Stimulated activated CD4-positive, alpha-beta T cell treated with anti-CD3 and anti-CD28 coated beads, Interleukin-1b, Interleukin-23, amount 100 ng/mL, for 24 hours (primary cell): ENCODE results near the gene NRXN3.
"Not testable (repeated sequence)": the region's sequence is repeated elsewhere in the genome, so short reads cannot be mapped to it uniquely, and the experiment has no call there.

Experiments
- DNase-seq, 4 experiments: peaks; one replicate each; pipeline ENCODE4 v3.0.0-alpha.2; 2020; ENCODE audit warnings: low read depth in 4 of 4, low spot score in 1 of 4

NRXN3 gene

DNA sequence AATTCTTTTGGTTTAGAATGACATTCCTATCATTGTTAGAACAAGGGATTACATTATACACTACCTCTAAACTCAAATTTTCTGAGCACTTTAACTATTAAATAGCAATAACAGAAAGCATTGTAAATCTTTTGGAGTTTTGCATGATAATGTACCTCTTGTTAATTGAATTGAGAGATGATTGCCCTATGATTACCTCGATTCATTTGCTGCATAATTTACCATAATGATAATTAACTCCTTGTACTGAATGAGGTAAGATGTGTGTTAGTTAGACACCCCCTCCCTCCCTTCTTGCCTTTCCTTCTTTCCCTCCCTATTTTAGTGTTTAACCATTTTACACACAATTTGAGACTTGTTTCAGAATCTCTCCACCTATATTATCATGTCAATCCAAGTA is 1572.0 kb downstream of the NRXN3 start:
- DNase-seq = no peak

DNA sequence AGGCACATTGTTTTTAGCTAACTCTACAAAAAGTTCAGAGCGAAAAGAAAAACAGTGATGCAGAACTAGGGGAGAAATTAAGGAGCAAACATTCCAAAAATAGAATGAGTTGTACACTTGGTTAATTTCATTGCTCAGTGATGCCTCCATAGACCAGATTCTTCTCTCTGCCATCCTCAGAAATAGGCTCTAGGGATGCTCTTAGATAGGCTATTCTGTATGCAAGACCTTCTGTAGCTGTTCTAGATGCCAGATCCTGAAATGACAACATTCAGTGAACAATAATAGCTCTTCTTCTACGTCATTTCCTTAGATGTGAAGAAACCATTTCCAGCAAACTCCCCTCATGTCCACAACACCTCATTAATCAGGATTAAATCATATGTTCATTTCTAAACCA is 1574.9 kb downstream of the NRXN3 start:
- DNase-seq = no peak

DNA sequence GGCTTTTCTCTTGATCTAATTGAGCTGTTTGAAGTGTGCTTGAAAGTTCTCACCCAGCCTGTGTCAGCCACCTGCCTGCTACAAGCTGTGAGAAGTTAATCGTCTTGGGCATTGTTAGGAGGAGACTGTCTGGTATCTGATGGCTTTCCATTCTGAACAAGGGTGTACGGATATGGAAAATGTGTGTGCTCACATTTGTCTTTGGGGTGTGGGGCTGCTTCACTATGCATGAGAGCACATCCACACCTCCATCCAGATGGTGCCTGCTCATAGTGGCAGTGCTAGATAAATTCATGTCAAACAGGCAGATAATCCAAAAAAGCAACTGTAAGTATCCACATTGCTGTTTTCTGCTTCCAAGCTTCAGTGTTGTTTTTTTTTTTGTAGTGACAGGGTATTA is 1578.9 kb downstream of the NRXN3 start:
- DNase-seq = no peak

DNA sequence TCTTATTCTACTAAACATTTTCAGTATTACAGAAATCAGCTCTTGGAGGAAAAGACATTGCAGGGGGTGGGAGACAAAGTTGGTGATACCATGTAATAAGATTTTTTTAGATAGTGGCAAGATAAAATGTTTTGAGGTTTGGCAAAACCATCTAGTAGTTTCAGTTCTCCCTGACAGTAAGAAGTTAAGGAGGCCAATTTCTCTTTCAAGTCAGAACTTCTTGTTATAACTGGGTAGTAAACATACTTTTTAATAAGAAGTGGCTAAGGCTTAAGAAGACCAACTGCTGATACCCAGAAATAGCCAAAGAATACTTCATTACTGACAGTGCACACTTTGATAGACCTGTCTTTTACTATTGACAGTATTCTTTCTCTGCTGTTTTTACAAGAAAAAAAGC is 1588.8 kb downstream of the NRXN3 start:
- DNase-seq = no peak

DNA sequence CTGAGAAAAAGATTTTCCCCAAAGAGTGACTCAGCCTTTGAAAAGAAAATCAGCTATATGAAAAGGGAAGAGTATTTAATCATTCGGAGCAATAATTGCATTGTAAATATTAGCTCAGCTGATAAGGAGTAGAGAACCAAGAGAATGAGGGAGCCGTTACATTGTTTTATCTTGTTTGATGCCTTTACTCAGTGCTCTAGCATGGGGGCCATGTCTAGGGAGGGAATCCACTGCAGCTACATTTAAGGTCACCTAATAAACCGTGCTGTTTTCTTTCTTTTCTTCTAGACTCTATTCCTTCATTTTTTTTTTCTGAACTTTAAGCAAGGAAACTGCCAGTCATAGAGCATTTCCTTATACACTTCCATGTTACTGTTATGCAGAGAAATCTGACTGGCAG is 1594.2 kb downstream of the NRXN3 start:
- DNase-seq = no peak

DNA sequence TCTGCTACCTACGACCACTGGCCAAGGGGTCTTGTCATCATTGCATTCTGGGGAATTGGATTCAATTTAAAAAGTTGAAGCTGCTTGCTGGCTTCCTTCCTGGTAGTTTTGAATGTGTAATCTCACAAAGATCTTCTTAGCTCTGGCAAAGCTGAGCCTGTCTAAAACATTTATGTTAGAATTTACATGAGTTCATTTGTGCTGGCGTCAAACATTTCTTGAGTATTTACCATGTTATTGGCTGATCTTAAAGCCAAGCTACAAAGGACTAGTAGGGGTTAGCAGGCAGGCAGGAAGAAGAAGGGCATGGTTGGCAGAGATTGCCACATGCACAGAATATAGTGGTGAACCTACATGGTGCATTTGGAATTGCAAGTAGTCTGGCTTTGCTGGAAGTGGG is 1596.3 kb downstream of the NRXN3 start:
- no peak for DNase-seq

DNA sequence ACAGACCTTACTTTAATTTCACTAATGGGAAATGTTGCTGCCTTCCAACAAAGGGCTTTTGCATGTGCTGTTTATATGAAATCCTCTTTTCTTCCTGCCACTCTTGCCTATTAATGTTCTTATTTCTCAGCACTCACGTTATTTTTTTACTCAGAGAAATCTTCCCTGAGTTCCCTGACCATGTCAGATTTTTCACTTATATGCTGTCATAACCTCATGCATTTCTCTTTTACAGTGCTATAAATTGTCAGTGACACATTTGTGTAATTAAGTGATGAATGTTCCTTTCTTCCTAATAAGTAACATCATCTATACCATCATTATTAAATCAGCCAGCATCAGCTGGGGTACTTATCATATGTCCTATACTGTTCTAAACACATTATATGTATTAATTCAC is 1597.1 kb downstream of the NRXN3 start:
- DNase-seq = no peak

DNA sequence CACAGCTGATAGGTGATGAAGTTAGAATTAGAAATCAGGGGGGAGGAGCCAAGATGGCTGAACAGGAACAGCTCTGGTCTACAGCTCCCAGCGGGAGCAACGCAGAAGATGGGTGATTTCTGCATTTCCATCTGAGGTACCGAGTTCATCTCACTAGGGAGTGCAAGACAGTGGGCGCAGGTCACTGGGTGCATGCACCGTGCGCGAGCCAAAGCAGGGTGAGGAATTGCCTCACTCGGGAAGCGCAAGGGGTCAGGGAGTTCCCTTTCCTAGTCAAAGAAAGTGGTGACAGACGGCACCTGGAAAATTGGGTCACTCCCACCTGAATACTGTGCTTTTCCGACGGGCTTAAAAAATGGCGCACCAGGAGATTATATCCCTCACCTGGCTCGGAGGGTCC is 1597.5 kb downstream of the NRXN3 start:
- DNase-seq = not testable (repeated sequence)

DNA sequence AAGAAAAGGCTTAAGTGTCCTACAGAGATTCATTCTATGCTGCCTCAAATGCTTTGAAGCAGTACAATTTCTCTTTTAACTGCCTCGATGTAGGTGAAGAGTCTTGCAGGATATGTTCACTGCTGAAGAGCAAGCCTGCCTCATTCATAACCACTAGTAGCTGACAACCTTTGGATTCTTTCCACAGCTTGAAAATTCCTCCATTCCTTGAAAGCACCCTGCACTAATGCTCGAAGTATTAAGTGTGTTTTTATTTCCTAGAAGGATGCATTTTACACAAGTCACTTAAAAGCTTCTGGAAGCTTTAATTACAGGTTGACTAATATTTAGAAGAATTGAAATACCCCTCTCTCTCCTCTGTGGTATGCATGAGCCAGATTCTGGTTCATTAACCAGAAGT is 1611.7 kb downstream of the NRXN3 start:
- no peak for DNase-seq

DNA sequence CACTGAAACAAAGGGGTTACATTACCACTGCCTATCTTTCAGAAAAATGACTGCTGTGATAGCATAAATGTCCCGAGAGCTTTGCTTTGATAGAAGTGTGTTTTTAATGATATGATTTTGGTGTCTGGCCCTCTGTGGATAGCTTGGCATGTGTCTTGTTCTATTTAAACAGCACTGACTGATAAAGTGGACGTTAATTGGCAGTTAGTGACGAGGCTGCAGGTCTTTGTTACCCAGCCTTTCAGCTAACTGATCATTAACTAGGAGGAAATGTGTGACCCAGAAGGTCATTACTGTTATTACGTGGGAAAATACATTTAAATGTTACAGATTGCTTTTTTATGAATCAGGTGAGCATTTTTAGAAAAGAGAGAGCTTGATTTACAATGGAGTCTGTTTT is 1612.9 kb downstream of the NRXN3 start:
- DNase-seq = no peak

DNA sequence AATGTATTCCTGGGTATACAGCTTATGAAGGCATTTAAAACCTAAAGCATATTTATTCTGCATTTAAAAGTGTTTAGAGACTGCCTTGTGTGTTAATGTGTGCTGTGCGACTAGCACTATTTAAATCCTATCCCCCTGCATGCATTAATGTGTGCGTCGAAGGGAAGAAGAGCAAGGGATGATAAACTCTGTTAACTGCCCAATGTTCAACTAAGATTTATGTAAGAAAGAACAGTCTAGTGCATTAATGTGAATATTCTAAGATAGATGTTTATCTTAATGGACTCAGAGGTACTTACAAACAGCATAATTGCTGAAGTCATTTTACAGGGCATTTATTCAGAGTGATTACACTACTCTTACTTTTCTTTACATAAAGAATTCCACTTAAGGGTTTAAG is 1616.3 kb downstream of the NRXN3 start:
- no peak for DNase-seq

DNA sequence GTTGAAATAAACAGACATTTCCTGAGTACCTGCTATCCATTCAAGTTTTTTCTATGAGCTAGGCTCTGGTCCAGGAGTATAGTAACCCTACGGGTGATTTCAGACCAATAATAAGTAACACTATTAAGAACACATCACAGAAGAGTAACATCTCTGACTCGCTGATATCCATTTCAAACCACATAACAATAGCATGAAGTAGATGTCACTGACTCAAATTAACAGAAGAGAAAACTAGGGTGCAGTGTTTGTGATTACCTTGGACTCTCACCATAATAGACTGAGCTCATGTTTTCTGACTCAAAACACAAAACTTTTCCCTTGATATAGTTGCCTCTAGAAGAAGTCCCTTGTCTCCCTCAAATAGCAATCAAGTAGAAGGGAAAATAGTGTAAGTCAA is 1618.2 kb downstream of the NRXN3 start:
- DNase-seq = no peak

DNA sequence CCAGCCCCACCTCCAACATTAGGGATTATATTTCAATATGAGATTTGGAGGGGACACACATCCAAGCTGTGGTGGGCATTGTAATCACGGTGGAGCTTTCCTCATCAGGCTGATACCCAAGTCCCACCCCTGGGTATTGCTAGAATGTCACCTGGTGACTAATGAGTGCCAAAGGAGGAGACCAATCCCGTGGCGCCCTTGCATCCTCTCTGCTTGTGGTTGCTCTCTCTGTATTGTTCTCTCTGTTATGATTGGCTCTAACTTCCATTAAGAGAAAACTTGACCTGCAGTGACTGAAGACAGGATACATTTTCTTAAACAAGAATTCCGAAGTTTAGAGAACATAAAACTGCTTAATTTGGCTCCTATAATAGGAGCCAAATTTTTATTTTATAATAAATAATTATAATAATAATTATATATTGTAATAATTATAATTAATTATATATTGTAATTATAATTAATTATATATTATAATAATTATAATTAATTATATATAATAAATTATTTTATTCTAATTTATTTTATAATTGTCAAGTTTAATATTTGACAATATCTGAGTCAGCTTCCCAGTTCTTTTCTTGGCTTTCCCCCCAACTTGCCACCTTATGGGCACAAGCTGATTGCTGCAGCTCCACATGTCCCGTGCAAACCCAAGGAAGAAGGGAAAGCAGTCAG is 1621.0 kb downstream of the NRXN3 start:
- no peak for DNase-seq

DNA sequence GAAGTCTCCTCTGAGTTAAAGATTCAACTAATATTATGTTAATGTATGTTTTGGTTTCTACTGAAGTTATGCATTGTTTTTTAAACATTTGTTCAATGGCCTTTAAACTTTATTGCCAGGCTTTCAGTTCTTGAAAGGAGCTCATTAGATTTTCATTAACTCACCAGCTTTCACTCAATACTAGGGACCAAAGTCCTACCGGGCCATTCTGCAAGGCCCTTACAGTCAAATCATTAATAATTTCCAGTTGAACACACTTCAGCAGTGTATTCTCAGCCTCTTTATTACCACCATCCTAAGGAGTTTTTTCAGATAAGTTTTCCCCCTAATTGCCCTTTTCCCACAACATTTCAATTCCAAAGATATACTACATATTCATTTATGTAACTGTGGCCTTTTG is 1631.9 kb downstream of the NRXN3 start:
- DNase-seq = no peak

DNA sequence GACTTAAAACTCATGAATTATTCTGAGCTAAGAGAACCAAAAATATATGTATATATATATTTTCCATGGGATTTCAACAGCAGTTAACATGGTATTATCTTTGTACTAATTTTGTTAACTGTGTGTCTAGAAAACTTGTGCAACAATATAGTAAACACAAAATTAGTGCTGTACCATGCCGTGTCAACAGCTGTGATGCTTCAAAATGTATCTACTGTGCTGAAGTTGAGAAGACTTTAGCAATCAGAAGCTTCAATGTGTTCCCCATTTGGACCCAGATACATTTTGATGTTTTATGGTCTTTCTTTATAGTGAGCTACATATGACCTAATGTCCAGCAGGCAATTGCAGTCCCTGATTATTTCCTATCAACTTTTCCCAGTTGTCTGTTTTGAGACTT is 1635.5 kb downstream of the NRXN3 start:
- no peak for DNase-seq

DNA sequence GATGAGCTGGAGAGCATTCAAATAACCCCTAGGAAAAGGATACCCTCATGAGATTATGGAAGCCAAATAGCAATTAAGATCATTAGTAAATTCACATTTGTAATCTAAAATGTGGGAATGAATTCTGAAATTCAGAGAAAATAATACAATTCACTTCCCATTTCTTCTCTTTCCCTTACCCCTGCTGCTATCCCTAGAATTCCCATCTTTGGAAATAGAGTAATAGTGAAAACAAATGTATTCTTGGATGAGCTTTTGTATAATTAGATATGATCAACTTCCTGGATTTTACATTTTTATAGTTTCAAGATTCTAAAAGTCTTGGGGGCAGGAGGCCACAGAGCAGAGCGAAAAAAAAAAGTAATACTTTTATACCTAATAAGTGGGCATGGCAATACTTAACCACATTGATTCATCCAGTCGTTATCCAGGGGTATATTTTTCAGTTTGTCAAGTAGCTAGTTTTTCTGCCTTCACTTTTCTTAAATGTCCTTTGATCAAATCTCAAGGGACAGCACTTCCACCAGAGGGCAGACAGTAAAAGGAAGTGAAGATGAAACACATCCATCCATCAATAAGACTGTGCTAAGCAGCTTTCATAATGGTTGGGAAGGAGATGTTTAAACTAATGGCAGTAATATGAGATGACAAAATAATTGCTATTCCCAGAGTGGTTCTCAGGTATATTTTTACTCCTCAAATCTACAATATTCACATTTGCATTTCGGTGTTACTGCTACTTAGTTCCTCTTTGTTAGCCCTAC is 1639.9 kb downstream of the NRXN3 start:
- DNase-seq = no peak

DNA sequence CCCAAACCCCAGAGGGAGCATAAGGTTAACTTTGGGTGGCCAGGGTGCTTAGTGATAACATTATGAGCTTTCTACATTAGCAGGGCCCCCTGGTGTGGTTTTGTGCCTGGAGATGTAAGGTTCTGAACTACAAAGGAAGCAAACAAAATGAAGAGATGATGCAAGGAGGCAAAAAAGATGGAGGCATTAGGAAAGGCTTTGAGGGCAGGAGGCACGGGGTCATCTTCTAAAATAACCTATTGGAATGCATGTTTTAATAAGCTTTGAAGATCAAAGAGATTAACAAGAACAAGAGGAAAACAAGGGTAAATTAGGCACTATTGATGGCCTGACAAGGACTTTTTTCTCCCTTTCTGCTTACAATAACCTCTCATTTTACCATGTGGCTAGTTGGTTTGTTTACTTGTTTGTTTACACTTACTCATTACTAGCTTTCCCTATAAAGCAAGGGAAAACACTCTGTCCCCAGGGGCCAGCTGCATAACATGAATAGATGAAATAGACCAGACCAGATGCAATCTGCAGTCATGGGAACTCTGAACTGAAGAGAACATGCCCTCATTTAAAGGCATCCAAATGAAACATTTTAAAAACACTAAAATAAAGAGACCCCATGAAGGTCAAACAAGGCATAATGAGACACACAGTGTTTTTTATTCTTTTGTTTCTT is 1650.8 kb downstream of the NRXN3 start:
- no peak for DNase-seq

DNA sequence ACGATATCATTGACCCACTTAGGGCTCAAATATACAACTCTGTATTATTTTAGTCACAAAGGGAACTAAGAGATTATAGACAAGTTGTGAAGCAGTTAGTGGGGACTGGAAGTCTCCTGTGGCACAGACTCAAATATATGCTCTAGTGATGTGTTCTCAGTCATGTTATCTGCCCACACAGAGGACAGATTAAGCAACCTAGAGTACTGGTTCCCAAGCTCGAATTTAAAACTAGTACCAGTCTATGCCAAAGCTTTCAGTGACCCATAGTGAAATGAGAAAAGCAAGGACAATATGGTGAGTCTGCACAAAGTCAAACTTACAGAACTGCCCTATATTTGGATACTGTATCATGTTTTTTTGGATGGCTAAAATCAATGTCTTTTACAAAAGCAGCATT is 1651.9 kb downstream of the NRXN3 start:
- no peak for DNase-seq

DNA sequence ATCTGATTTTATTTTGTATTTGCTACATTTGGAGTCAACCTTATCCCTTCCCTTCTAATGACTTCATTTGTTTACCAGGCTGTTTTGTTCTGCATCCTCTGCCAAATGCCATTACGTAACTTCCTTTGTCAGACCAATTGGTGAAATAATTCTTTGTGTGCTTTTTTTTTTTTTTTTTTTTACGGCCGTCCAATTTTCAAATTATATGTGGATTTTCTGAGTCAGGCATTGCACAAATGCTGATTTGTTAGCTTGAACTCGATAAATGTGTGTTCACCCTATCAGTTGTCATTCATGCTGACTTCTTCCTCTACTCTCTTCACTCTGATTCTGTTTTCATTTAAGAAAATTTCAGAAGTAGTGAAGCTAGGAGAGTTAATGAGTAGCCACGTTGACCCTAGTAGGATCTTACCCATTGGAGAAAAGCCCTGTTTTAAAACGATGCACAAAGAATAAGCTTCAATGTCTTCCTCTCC is 1654.9 kb downstream of the NRXN3 start:
- DNase-seq = no peak

DNA sequence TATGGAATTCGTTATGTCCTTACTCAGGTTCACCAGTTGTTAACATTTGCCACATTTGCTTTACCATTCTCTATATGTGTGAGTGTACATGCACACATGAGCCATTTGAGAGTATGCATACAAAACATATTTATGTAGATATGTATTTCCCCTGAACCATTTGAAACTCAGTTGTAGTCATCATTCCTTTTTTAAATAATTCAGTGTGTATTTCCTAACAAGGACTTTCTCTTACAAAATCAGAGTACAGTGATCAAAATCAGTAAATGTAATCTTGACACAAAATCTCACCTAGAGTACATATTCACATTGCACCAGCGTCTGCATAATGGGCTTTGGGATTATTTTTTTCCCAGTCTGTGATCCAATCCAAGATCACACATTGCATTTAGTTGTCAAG is 1656.2 kb downstream of the NRXN3 start:
- no peak for DNase-seq

DNA sequence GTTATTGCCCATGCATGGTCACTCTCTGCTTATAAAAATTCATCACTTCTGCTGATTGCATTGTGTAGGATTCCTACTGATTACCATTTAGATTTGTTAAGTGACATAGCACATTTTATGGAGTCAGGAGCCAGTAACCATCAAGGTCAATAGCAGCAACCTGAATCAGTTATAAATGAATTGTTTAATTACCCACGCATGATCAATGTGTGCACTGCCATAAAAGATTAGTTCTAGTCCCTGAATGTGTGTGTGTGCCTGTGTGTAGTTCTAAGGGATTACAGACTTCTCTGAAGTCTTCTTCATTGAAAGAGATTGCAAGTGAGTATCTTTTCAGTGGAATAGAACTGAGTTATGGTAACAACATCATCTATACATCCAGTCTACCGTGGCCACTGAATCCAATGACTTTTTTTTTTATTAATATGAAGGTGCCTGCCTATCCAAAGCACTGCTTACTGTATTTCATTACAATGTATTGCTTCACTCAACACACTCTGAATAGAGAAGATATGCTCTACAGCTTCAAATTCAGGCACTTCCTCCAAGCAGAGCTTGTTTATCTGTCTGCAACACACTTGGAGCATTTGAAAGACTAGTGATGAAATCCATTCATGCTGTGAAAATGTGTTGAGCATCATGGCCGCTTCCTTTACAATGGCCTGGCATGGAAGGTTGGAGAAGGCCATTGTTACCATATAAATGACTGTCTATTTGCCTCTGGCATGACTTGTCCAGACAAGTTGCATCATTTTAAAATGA is 1659.4 kb downstream of the NRXN3 start:
- DNase-seq = no peak
